Testis (tissue), 3 donors: Measurements from ENCODE around the gene KCNMB3. TPM values are rescaled to one million over a fixed set of nuclear protein-coding genes. Genes with fewer than 3 reads are reported as not detected.
"Not testable (repeated sequence)": the region's sequence is repeated elsewhere in the genome, so short reads cannot be mapped to it uniquely, and the experiment has no call there.

Experiments used
- DNase-seq: peaks from one replicate; pipeline ENCODE4 v3.0.0-alpha.2; 2019
- H3K27ac ChIP-seq, 2 donors: fragments of 200-600 bp; sonication (generic); one replicate each; pipeline ENCODE4 v1.5.1; 2019
- H3K27me3 ChIP-seq: fragments of 200-600 bp; sonication (generic); one replicate; pipeline ENCODE4 v1.5.1; 2019
- H3K36me3 ChIP-seq: fragments of 200-600 bp; sonication (generic); one replicate; pipeline ENCODE4 v1.5.1; 2017; ENCODE audit warnings: low read depth; ENCODE audit errors: missing control alignments
- H3K4me1 ChIP-seq: fragments of 200-600 bp; sonication (generic); one replicate; pipeline ENCODE4 v1.5.1; 2019
- H3K4me3 ChIP-seq, 2 donors: fragments of 200-600 bp; sonication (generic); one replicate each; pipeline ENCODE4 v1.5.1; 2017 to 2019
- H3K9me3 ChIP-seq: fragments of 200-600 bp; sonication (generic); one replicate; pipeline ENCODE4 v1.5.1; 2017
- POLR2A ChIP-seq: fragments of 450-650 bp; IDR thresholded peaks from one replicate; pipeline ENCODE4 v1.6.1; 2017; ENCODE audit warnings: antibody characterized with exemption, mild to moderate bottlenecking, moderate library complexity
- WGBS, 2 donors: methylation state at CpG; one replicate each; pipeline ENCODE4 v1.1.5; 2018; 5-methylcytosine and 5-hydroxymethylcytosine counted together
- intact Hi-C: fragments of 100-400 bp; cut with DNase I; formaldehyde crosslinking; loops from one replicate; pipeline ENCODE4 v1.15.1; 2023; ENCODE audit warnings: low total_unique reads
- polyA plus RNA-seq: library from polyadenylated mRNA; stranded (reverse); fragments of 350-450 nt; fragmentation: Illumina TruSeq; extraction: RNeasy Lipid Tissue Mini Kit (QIAGEN cat#74804); gene quantifications from one replicate; pipeline ENCODE4 v1.2.3, GENCODE V29; 2014; ENCODE audit warnings: low read depth, low replicate concordance; ENCODE audit not compliant: insufficient read depth
- total RNA-seq, 2 donors: library from RNA; depleted of rRNA; stranded (reverse); fragments of >200 nt; gene quantifications; one replicate each; pipeline ENCODE4 v1.2.3, GENCODE V29; 2016
- TF ChIP-seq, protein P1 (sequence below), 3 experiments: fragments of 450-650 bp in 2 of 3; fragments of 200-600 bp in 1 of 3; sonication (generic) in 1 of 3; IDR thresholded peaks; one replicate each; pipeline ENCODE4 v1.5.1; 2016 to 2019; ENCODE audit warnings: antibody characterized with exemption in 3 of 3, mild to moderate bottlenecking in 2 of 3, moderate library complexity in 1 of 3

The KCNMB3 gene
- total and polyA plus RNA-seq, 3 donors from 2014 or later = 6.8 to 7.4 (median 7.1) TPM

- intact Hi-C loops = no loop called here
- 80 to 84% methylated on average over 5 of the region's 5 CpGs for WGBS, 2 donors
- no peaks in the 10 kb centered on the region for H3K4me1 ChIP-seq
- no peaks in the 10 kb centered on the region for H3K9me3 ChIP-seq
- no peaks in the 10 kb centered on the region for H3K27me3 ChIP-seq
- no peak for DNase-seq
- no peak overlapping the region for H3K4me3 ChIP-seq
- no peak for TF ChIP-seq POLR2A
- TF ChIP-seq, protein P1, sequence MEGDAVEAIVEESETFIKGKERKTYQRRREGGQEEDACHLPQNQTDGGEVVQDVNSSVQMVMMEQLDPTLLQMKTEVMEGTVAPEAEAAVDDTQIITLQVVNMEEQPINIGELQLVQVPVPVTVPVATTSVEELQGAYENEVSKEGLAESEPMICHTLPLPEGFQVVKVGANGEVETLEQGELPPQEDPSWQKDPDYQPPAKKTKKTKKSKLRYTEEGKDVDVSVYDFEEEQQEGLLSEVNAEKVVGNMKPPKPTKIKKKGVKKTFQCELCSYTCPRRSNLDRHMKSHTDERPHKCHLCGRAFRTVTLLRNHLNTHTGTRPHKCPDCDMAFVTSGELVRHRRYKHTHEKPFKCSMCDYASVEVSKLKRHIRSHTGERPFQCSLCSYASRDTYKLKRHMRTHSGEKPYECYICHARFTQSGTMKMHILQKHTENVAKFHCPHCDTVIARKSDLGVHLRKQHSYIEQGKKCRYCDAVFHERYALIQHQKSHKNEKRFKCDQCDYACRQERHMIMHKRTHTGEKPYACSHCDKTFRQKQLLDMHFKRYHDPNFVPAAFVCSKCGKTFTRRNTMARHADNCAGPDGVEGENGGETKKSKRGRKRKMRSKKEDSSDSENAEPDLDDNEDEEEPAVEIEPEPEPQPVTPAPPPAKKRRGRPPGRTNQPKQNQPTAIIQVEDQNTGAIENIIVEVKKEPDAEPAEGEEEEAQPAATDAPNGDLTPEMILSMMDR (IDR thresholded peaks at IDR 0.05) = no peak
- no peaks in the 10 kb centered on the region for H3K36me3 ChIP-seq
- no peak overlapping the region for H3K27ac ChIP-seq
These were observed 7.9 kb upstream of the KCNMB3 start for GRCh38 chr3:179258820-179259219.

DNA sequence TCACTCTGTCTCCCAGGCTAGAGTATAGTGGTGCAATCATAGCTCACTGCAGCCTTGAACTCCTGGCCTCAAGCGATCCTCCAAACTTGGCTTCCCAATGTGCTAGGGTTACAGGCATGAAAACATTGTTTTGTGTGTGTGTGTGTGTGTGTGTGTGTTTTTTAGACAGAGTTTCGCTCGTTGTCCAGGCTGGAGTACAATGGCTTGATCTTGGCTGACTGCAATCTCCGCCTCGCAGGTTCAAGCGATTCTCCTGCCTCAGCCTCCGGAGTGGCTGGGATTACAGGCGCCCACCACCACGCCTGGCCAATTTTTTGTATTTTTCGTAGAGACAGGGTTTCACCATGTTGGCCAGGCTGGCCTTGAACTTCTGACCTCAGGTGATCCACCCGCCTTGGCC lies 6.8 kb upstream of the KCNMB3 start:
- H3K4me1 ChIP-seq, intact Hi-C loops: not testable (repeated sequence)

GRCh38 chr3:179256813-179257212 lies 5.9 kb upstream of the KCNMB3 start:
- Histone ChIP-seq H3K27me3 (no peaks in the 10 kb centered on the region), H3K4me3 (no peak overlapping the region), H3K9me3 (no peaks in the 10 kb centered on the region), H3K4me1 (no peaks in the 10 kb centered on the region), H3K36me3 (no peaks in the 10 kb centered on the region), H3K27ac (no peak overlapping the region)
- TF ChIP-seq, protein P1 (IDR thresholded peaks at IDR 0.05) = no peak
- no peak for TF ChIP-seq POLR2A
- WGBS, 2 donors = 82 to 92% methylated on average over 2 of the region's 2 CpGs
- DNase-seq = no peak
- intact Hi-C loops = no loop called here

More for the DNA sequence above, 6.8 kb upstream of the KCNMB3 start:
- not testable (repeated sequence) for H3K9me3 ChIP-seq, H3K4me3 ChIP-seq, DNase-seq, H3K27me3 ChIP-seq, H3K36me3 ChIP-seq, H3K27ac ChIP-seq
- WGBS, 2 donors = 94 to 96% methylated on average over 11 of the region's 11 CpGs

DNA sequence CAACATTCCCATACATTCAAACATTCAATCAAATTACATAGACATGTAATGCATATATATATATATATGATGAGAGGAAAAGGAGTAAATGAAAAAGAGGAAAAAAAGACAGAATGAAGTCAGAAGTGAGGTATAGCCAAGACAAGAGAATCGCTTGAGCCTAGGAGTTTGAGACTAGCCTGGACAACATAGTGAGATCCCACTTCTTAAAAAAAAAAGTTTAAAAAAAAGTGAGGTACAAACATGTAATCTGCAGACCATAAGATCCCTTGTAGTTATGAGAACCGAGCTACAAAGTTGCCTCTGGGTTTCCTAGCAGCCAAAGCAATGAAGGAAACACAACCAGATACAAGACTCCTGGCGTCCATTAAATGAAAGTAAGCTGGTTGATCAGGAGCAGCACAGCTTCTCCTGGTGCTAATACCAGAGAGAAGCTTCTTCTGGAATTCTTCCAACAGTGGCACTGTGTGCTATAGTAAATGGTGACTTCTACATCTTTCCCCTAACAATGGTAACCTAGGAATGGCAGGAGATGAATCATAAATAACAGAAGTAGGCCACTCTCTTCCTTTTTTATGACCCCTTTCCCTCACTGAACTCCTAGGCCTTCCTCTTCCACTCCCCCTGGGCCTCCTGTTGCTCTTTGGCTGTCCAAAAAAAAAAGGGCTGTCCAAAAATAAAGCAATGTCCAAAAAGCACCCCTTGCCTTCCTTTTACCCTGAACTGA lies 3.5 kb downstream of the KCNMB3 start:
- no peak for TF ChIP-seq POLR2A
- TF ChIP-seq, protein P1 (IDR thresholded peaks at IDR 0.05) = no peak
- Histone ChIP-seq H3K9me3 (no peaks in the 10 kb centered on the region), H3K4me3 (no peak overlapping the region), H3K36me3 (no peaks in the 10 kb centered on the region), H3K27me3 (no peaks in the 10 kb centered on the region), H3K27ac (no peak overlapping the region), H3K4me1 (no peaks in the 10 kb centered on the region)
- intact Hi-C loops = no loop called here
- no peak for DNase-seq
- WGBS, 2 donors = 94 to 100% methylated on average over 3 of the region's 3 CpGs

DNA sequence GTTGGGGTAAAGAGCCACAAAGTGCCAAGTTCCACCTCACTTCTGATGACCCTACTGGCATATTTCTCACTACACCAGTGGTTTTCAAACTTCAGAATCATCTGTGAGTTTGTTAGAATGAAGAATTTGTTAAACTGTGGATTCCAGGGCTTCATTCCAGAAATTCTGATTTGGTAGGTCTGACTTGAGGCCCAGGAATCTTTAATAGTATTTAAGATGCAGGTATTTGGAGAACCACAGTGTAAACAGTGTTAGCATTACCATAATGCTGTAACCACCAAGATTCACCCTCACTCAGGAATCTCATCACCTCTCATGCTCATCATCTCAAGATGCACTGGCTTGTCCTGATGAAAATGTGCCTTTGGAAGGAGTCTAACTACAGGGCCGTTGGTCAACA lies 6.0 kb downstream of the KCNMB3 start:
- Histone ChIP-seq H3K36me3 (no peaks in the 10 kb centered on the region), H3K4me1 (no peaks in the 10 kb centered on the region), H3K27me3 (no peaks in the 10 kb centered on the region), H3K9me3 (no peaks in the 10 kb centered on the region), H3K4me3 (no peak overlapping the region), H3K27ac (no peak overlapping the region)
- 89% methylated on average over 1 of the region's 1 CpG for WGBS, 2 donors
- intact Hi-C loops = no loop called here
- TF ChIP-seq, protein P1 (IDR thresholded peaks at IDR 0.05) = no peak
- TF ChIP-seq POLR2A = no peak
- no peak for DNase-seq

GRCh38 chr3:179242859-179243258 lies 8.1 kb downstream of the KCNMB3 start:
- H3K4me1 ChIP-seq, H3K27me3 ChIP-seq, H3K36me3 ChIP-seq, intact Hi-C loops, H3K4me3 ChIP-seq, H3K27ac ChIP-seq, DNase-seq, H3K9me3 ChIP-seq: not testable (repeated sequence)
- 82 to 97% methylated on average over 1 of the region's 2 CpGs for WGBS, 2 donors

GRCh38 chr3:179240299-179240698 lies 10.6 kb downstream of the KCNMB3 start:
- WGBS, 2 donors = 45 to 51% methylated on average over 1 of the region's 1 CpG

More at GRCh38 chr3:179240299-179240698, 10.6 kb downstream of the KCNMB3 start:
- H3K4me1 ChIP-seq, H3K27ac ChIP-seq, H3K27me3 ChIP-seq, DNase-seq, H3K36me3 ChIP-seq, intact Hi-C loops, H3K4me3 ChIP-seq, H3K9me3 ChIP-seq: not testable (repeated sequence)
